HG02798 (cell line): ENCODE measurements around the gene MED27.

Experiments used
- ATAC-seq: cut with Tn5 transposase; IDR thresholded peaks from one replicate; pipeline ENCODE4 v1.9.1; 2021; ENCODE audit warnings: mild to moderate bottlenecking; ENCODE audit not compliant: unreplicated experiment, poor library complexity

The MED27 gene

GRCh38 chr9:131977109-131977838, 102.4 kb downstream of the MED27 start:
- no peak for ATAC-seq

GRCh38 chr9:131976157-131977108, 103.2 kb downstream of the MED27 start:
- no peak for ATAC-seq

GRCh38 chr9:131972889-131973288, 106.8 kb downstream of the MED27 start:
- ATAC-seq: no peak

- ATAC-seq: no peak
Measured at GRCh38 chr9:131971482-131972074, 108.1 kb downstream of the MED27 start.

GRCh38 chr9:131969469-131969989, 110.1 kb downstream of the MED27 start:
- no peak for ATAC-seq

GRCh38 chr9:131968632-131969031, 111.0 kb downstream of the MED27 start:
- no peak for ATAC-seq

- no peak for ATAC-seq
Measured at GRCh38 chr9:131965841-131966240, 113.8 kb downstream of the MED27 start.

GRCh38 chr9:131965103-131965502, 114.6 kb downstream of the MED27 start:
- no peak for ATAC-seq

GRCh38 chr9:131963072-131964030, 116.3 kb downstream of the MED27 start:
- no peak for ATAC-seq

- no peak for ATAC-seq
Measured at GRCh38 chr9:131961496-131961880, 118.2 kb downstream of the MED27 start.

- no peak for ATAC-seq
Measured at GRCh38 chr9:131960851-131961495, 118.7 kb downstream of the MED27 start.

GRCh38 chr9:131960311-131960710, 119.4 kb downstream of the MED27 start:
- no peak for ATAC-seq

GRCh38 chr9:131959887-131960286, 119.8 kb downstream of the MED27 start:
- no peak for ATAC-seq

GRCh38 chr9:131959056-131959455, 120.6 kb downstream of the MED27 start:
- no peak for ATAC-seq

GRCh38 chr9:131954299-131954698, 125.4 kb downstream of the MED27 start:
- no peak for ATAC-seq

GRCh38 chr9:131951905-131952304, 127.8 kb downstream of the MED27 start:
- ATAC-seq: no peak

GRCh38 chr9:131951155-131951554, 128.5 kb downstream of the MED27 start:
- no peak for ATAC-seq

GRCh38 chr9:131950487-131950886, 129.2 kb downstream of the MED27 start:
- ATAC-seq: no peak

GRCh38 chr9:131946180-131946579, 133.5 kb downstream of the MED27 start:
- ATAC-seq: no peak
